Loucy (cell line): Measurements from ENCODE around the gene DOC2B.

Source experiments
- H2AFZ ChIP-seq: fragments of 200-600 bp; sonication (generic); 2 replicates; pipeline ENCODE4 v1.6.0; 2016; ENCODE audit warnings: antibody characterized with exemption, mild to moderate bottlenecking, low read length, moderate library complexity
- H3F3A ChIP-seq: fragments of 200-600 bp; 2 replicates; pipeline ENCODE4 v1.6.0; 2016; ENCODE audit warnings: antibody characterized with exemption, low read depth, mild to moderate bottlenecking
- H3K27me3 ChIP-seq: fragments of 200-600 bp; sonication (generic); 2 replicates; pipeline ENCODE4 v1.6.1; 2014; ENCODE audit warnings: low read length, mild to moderate bottlenecking; ENCODE audit not compliant: insufficient read depth, poor library complexity, severe bottlenecking
- H3K36me3 ChIP-seq: fragments of 200-600 bp; sonication (generic); 2 replicates; pipeline ENCODE4 v1.6.1; 2016; ENCODE audit warnings: low read length; ENCODE audit not compliant: insufficient read depth
- H3K4me1 ChIP-seq: fragments of 200-600 bp; sonication (generic); 2 replicates; pipeline ENCODE4 v1.5.1; 2014; ENCODE audit warnings: low read length, mild to moderate bottlenecking; ENCODE audit not compliant: insufficient read depth, poor library complexity, severe bottlenecking
- H3K4me2 ChIP-seq: fragments of 200-600 bp; sonication (generic); 2 replicates; pipeline ENCODE4 v1.6.0; 2014; ENCODE audit warnings: antibody characterized with exemption, low read length, low read depth, mild to moderate bottlenecking; ENCODE audit not compliant: poor library complexity, severe bottlenecking
- H3K4me3 ChIP-seq: fragments of 200-600 bp; sonication (generic); 2 replicates; pipeline ENCODE4 v1.5.1; 2014; ENCODE audit warnings: low read length, mild to moderate bottlenecking, mixed read lengths; ENCODE audit not compliant: poor library complexity, severe bottlenecking
- H3K79me2 ChIP-seq: fragments of 200-600 bp; sonication (generic); 2 replicates; pipeline ENCODE4 v1.6.1; 2014; ENCODE audit warnings: low read length; ENCODE audit not compliant: insufficient read depth
- H3K9ac ChIP-seq: fragments of 200-600 bp; sonication (generic); 2 replicates; pipeline ENCODE4 v1.6.0; 2014; ENCODE audit warnings: mild to moderate bottlenecking, low read depth, low read length, moderate library complexity; ENCODE audit not compliant: poor library complexity, severe bottlenecking
- H3K9me2 ChIP-seq: fragments of 200-600 bp; sonication (generic); replicated peaks from 2 replicates; pipeline ENCODE4 v1.6.1; 2016; ENCODE audit warnings: low read depth, low read length, mixed read lengths
- H3K9me3 ChIP-seq: fragments of 200-600 bp; sonication (generic); 2 replicates; pipeline ENCODE4 v1.6.1; 2014; ENCODE audit warnings: mild to moderate bottlenecking, antibody characterized with exemption, low read length, low read depth; ENCODE audit not compliant: insufficient read depth
- H4K20me1 ChIP-seq: fragments of 200-600 bp; sonication (generic); 2 replicates; pipeline ENCODE4 v1.6.0; 2014; ENCODE audit warnings: antibody characterized with exemption, low read length, mild to moderate bottlenecking; ENCODE audit not compliant: insufficient read depth, poor library complexity, severe bottlenecking
- EZH2phosphoT487 ChIP-seq: fragments of 200-600 bp; IDR thresholded peaks from 2 replicates; pipeline ENCODE4 v1.6.1; 2018; ENCODE audit warnings: antibody characterized with exemption, mild to moderate bottlenecking, moderate library complexity, borderline replicate concordance
- TF ChIP-seq, protein P1 (sequence below): fragments of 200-600 bp; sonication (generic); conservative IDR thresholded peaks from 2 replicates; pipeline ENCODE4 v1.5.1; 2014; ENCODE audit warnings: mild to moderate bottlenecking, antibody characterized with exemption, low read length

The DOC2B gene

DNA sequence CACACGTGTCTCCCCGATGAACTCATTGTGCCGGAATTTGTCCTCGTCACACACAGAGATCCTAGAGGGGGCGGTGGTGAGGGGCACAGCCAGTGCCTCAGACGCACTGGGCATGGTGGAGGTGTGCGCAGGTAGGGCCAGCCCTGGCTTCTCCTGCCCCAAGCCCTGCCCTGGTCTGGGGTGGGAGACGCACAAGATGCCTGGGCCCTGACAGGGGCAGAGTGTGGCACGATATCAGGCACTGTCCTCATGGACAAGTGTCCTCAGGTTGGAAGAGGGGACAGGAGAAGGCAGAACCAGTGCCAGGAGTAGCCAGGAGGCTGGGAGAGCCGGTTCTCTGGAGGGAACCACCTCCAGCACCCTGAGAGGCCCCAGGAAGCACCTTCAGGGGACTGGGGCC lies 20.0 kb downstream of the DOC2B start:
- no peak for TF ChIP-seq EZH2phosphoT487
- TF ChIP-seq, protein P1, sequence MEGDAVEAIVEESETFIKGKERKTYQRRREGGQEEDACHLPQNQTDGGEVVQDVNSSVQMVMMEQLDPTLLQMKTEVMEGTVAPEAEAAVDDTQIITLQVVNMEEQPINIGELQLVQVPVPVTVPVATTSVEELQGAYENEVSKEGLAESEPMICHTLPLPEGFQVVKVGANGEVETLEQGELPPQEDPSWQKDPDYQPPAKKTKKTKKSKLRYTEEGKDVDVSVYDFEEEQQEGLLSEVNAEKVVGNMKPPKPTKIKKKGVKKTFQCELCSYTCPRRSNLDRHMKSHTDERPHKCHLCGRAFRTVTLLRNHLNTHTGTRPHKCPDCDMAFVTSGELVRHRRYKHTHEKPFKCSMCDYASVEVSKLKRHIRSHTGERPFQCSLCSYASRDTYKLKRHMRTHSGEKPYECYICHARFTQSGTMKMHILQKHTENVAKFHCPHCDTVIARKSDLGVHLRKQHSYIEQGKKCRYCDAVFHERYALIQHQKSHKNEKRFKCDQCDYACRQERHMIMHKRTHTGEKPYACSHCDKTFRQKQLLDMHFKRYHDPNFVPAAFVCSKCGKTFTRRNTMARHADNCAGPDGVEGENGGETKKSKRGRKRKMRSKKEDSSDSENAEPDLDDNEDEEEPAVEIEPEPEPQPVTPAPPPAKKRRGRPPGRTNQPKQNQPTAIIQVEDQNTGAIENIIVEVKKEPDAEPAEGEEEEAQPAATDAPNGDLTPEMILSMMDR = no peak
- Histone ChIP-seq H3F3A (no peaks in the 10 kb centered on the region), H2AFZ (no peak overlapping the region), H3K9me2 (no peaks in the 10 kb centered on the region), H4K20me1 (no peaks in the 10 kb centered on the region), H3K27me3 (no peaks in the 10 kb centered on the region), H3K79me2 (no peaks in the 10 kb centered on the region), H3K9ac (no peak overlapping the region), H3K36me3 (no peaks in the 10 kb centered on the region), H3K4me2 (no peak overlapping the region), H3K4me3 (no peak overlapping the region), H3K4me1 (no peaks in the 10 kb centered on the region), H3K9me3 (peaks cover 4% of the 10 kb centered on the region; the same call in 1 of the 2 replicates)

DNA sequence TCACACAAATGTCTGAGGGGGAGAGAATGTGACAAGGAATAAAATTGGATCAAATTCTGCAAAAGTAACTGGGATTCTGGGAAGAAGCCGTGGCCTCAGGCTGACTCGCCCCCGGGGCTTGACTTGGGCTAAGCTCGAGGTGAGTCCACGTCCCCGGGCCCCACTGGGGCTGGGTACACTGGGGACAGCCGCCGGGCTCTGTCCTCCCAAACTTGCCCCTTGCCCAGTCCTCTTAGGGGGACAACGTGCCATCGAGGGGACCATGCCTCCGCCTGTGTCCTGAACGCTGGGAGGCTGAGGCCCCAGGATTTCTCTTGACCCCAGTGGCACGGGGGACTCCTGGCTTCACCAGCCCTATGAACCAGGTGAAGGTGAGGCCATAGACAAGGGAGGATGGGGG lies 21.1 kb downstream of the DOC2B start:
- TF ChIP-seq, protein P1 = no peak
- TF ChIP-seq EZH2phosphoT487 = no peak
- Histone ChIP-seq H3K4me3 (no peak overlapping the region), H3K79me2 (no peaks in the 10 kb centered on the region), H3K36me3 (no peaks in the 10 kb centered on the region), H3K27me3 (no peaks in the 10 kb centered on the region), H3K4me2 (no peak overlapping the region), H2AFZ (no peak overlapping the region), H3F3A (no peaks in the 10 kb centered on the region), H3K9me2 (no peaks in the 10 kb centered on the region), H3K4me1 (no peaks in the 10 kb centered on the region), H3K9me3 (peaks cover 4% of the 10 kb centered on the region; the same call in 1 of the 2 replicates), H4K20me1 (no peaks in the 10 kb centered on the region), H3K9ac (no peak overlapping the region)

DNA sequence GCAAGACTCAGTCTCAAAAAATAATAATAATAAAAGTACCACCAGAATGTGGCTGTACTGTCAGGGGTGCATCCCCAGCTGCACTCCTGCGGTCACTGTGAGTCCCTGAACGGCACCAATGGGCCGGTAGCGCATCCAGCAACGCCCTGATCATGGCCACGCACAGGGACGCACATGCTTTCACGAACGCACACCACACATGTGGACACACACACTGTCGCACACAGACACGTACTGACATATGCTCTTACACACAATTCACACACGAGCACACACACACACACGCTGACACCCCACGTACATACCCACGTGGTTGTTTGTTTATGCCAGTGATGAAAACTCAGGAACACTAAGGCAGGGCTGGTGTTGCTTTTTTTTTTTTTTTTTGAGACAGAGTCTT lies 21.8 kb downstream of the DOC2B start:
- H3K4me2 ChIP-seq = no peak overlapping the region
- H3K9ac ChIP-seq = no peak overlapping the region
- H3K27me3 ChIP-seq = no peaks in the 10 kb centered on the region
- no peak overlapping the region for H2AFZ ChIP-seq
- H3K4me3 ChIP-seq = no peak overlapping the region
- no peak for TF ChIP-seq EZH2phosphoT487
- TF ChIP-seq, protein P1 = no peak
- H3K4me1 ChIP-seq = no peaks in the 10 kb centered on the region
- no peaks in the 10 kb centered on the region for H3K36me3 ChIP-seq
- H3F3A ChIP-seq = no peaks in the 10 kb centered on the region
- no peaks in the 10 kb centered on the region for H4K20me1 ChIP-seq
- H3K9me2 ChIP-seq = no peaks in the 10 kb centered on the region
- H3K79me2 ChIP-seq = no peaks in the 10 kb centered on the region
- H3K9me3 ChIP-seq = peaks cover 4% of the 10 kb centered on the region; the same call in 1 of the 2 replicates
